Epidermal melanocyte (primary cell): ENCODE data around the gene BOD1L1.
"Not testable (repeated sequence)": the region's sequence is repeated elsewhere in the genome, so short reads cannot be mapped to it uniquely, and the experiment has no call there.

ENCODE experiments used
- DNase-seq: peaks from one replicate; pipeline ENCODE4 v3.0.0; 2011; ENCODE audit warnings: low spot score; ENCODE audit not compliant: insufficient read length

BOD1L1 gene

GRCh38 chr4:13560111-13560510, 67.4 kb downstream of the BOD1L1 start:
- not testable (repeated sequence) for DNase-seq

GRCh38 chr4:13559413-13559812, 68.1 kb downstream of the BOD1L1 start:
- DNase-seq, result no peak

GRCh38 chr4:13558881-13559280, 68.6 kb downstream of the BOD1L1 start:
- DNase-seq, result no peak

GRCh38 chr4:13555325-13555724, 72.2 kb downstream of the BOD1L1 start:
- DNase-seq, result no peak

GRCh38 chr4:13553081-13553480, 74.4 kb downstream of the BOD1L1 start:
- DNase-seq, result no peak

GRCh38 chr4:13548984-13549546, 78.5 kb downstream of the BOD1L1 start:
- DNase-seq, result peak; percentile 92

GRCh38 chr4:13548059-13548983, 79.2 kb downstream of the BOD1L1 start:
- no peak for DNase-seq

GRCh38 chr4:13547485-13548041, 80.0 kb downstream of the BOD1L1 start:
- no peak for DNase-seq

- no peak for DNase-seq
Observed at GRCh38 chr4:13546941-13547484, 80.5 kb downstream of the BOD1L1 start.

- no peak for DNase-seq
Observed at GRCh38 chr4:13546142-13546940, 81.2 kb downstream of the BOD1L1 start.

- no peak for DNase-seq
Observed at GRCh38 chr4:13545394-13545808, 82.1 kb downstream of the BOD1L1 start.

GRCh38 chr4:13544606-13545393, 82.7 kb downstream of the BOD1L1 start:
- peak; percentile 84 for DNase-seq

- no peak for DNase-seq
Observed at GRCh38 chr4:13543839-13544605, 83.5 kb downstream of the BOD1L1 start, which contains the start of gene NKX3-2. NKX3-2 (minus strand) TSS chr4:13544508; CDS start chr4:13544414, 94 bp downstream.

- DNase-seq, result no peak
Observed at GRCh38 chr4:13543032-13543838, 84.3 kb downstream of the BOD1L1 start.

- DNase-seq, result no peak
Observed at GRCh38 chr4:13542577-13543031, 84.9 kb downstream of the BOD1L1 start.

GRCh38 chr4:13541720-13542576, 85.6 kb downstream of the BOD1L1 start:
- DNase-seq, result no peak

- no peak for DNase-seq
Observed at GRCh38 chr4:13541176-13541604, 86.3 kb downstream of the BOD1L1 start.
